GM18505 (cell line): ENCODE data around the gene SSR3.

Experiments used
- ATAC-seq: cut with Tn5 transposase; IDR thresholded peaks from one replicate; pipeline ENCODE4 v1.9.1; 2021; ENCODE audit not compliant: unreplicated experiment
- POLR2A ChIP-seq: IDR thresholded peaks from 4 replicates; pipeline ENCODE4 v1.6.1; 2011; ENCODE audit warnings: borderline replicate concordance; ENCODE audit not compliant: insufficient read depth, insufficient read length; ENCODE audit errors: extremely low read depth

The SSR3 gene

DNA sequence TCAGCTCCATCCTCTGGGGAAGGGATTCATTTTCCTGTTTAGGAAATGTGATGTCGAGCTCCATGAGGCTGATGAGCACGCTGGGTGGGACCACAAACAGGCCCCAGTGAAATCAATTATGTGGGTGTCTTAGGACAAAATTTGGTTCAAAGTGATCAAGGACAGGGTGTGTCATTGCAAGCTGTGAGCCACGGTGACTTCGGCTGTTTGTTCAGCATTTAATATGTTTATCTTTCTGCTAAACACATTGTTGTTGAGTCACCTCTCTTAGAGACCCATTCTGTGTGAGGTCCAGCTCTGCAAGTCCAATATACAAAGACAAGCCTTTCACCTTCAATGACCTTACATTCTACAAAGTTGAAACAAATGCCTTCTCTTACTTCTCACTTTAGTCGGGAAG is 41.3 kb downstream of the SSR3 start:
- no peak for ATAC-seq
- TF ChIP-seq POLR2A: no peak

DNA sequence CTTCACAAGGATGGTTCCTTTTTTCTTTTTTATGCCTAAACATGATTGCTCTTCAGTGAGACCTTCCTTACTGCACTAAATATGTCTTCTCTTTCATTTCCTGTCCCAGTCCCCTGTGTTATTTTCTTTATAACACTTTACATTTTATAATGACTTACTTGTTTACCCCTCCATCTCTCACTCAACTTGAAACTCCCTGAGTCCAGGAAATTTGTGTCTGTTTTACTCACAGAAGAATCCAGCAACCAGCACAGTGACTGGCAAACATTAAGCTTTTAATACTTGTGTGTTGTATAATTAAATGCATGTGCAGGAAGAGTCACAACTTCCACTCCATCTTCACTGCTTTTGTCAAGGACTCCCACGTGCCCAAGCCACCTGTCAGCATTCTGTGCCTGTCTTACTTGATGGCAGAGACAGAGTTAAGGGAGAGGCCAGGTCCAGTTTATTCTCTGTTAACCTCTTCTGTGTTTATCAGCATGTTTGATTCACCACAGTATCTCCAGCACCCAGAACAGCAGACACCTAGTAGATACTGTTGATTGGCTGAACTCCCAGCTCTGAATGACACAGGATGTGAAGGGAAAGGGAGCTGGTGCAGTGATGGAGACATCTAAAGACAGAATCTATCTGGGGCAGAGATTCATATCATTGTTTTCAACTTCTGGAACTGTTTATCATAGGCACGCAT is 42.8 kb downstream of the SSR3 start:
- ATAC-seq: no peak
- TF ChIP-seq POLR2A: no peak

DNA sequence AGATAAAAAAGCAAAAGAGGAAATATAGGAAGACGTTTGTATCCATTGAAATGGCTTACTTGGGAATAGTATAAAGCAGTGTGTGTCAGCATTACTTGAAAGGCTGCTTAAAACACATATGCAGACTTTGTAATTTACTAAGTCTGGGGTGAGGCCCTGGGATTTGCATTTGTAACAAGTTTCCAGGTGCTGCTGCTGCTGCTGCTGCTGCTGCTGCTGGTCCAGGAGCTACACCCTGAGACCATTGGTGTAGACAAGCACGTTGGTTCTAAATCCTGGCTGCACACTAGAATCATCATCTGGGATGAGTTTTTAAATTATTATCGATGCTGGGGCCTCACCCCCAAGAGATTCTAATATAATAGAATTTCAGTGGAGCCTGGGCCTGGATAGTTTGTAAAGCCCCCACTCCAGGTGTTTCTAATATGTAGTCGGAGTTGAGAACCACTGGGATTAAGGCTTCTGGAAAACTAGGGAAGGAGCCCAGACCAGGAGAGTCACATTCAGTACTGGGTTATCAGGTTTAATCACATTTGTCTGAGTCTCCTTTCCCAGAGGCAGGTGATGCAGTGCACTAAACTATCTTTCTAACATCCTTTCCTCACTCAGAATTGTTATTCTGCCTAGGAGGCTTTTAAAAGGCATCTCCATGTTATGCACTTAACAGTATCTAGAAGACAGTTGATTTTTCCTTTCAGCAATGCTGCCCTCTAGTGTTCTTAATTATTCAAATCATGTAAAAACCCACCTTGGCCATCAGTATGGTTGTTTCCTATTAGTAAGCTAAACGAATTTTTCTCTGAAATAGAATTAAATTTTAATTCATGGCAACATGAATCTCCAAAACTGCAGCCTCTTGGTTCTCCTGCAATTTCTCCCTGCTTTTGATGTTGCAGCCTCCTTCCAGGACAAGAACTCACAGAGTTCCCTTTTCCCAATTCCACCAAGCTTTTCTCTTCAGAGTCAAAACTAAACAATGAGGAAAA is 45.4 kb downstream of the SSR3 start:
- no peak for TF ChIP-seq POLR2A
- no peak for ATAC-seq

DNA sequence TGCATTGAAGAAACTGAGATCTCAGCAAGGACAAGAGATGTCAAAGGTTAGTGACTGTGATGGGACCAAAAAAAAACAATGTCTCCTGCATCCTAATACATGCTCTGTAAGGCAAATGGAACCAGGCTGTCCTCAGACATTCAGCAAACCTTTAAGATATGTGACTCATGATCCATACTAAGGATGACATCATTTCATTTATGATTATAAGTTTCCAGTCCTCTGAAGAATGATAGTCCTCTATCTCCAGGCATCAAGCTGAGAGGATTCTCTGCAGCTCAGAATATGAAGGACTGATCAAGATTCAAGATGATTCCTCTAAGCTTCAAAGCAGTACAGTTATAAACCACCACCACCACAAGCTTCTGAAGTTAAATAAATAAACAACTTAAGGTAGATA is 47.6 kb downstream of the SSR3 start:
- no peak for ATAC-seq
- TF ChIP-seq POLR2A: no peak

DNA sequence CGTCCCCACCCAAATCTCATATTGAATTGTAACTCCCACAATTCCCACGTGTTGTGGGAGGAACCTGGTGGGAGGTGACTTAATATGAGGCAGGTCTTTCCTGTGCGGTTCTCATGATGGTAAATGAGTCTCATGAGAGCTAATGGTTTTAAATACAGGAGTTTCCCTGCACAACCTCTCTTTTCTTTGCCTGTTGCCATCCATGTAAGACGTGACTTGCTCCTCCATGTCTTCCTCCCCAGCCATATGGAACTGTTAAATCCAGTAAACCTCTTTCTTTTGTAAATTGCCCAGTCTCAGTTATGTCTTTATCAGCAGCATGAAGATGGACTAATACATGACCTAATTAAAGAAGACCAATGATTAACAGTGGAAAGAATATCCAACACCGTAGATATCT is 56.6 kb downstream of the SSR3 start:
- ATAC-seq: no peak

DNA sequence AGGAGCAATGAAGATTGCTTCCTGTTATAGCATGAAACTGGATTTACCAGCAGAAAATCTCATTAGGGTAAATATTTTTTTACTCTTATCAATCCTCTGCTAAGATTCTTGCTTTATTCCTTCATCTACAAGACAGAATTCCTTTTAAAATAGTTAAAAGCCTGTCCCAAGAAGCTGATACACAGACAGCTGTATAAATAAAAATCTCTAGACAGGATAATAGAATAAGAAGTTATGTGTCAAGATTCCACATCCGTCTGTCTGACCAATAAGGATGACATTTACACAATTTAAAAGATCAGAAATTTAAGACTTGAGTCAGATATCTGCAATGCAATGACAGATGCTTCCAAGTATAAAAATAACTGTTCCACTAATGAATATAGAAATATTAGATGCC is 57.6 kb downstream of the SSR3 start:
- TF ChIP-seq POLR2A: no peak

More for the DNA sequence above, 56.6 kb downstream of the SSR3 start:
- no peak for TF ChIP-seq POLR2A

DNA sequence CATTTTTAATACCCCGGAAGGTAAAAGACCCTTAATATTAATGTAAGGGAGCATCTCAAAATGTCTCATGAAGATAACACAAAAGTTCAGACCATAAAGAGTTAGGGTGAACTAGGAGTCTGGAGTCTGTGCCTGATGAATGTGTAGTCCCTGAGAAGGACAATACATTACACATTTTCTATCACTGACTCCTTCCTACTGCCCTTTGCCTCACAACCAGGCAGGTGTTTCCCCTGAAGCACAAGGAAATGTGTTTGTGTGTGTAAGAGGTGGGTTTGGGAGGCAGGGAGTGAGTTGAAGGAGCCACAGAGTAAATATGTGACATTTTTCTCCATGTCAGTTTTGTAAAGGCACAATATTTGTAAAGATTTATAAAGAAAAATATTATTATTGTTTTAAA is 59.1 kb downstream of the SSR3 start:
- no peak for TF ChIP-seq POLR2A
- no peak for ATAC-seq

More for the DNA sequence above, 57.6 kb downstream of the SSR3 start:
- ATAC-seq: no peak

DNA sequence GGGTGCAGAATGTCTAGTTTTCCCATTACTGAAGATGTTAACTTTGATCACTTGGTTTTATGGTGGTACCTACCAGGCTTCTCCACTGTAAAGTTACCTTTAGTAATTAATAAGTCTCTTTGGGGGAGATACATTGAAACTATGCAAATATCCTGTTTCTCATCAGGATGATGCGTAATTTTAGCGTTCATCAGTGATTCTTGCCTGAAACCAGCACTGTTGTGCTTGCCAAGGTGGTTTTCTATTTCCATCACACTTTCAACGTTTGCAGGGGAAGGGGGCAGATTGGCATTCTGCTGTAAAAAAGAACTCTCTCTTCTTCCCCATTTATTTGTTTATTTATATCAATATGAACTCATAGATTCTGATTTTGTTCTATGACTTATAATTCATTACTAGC is 61.0 kb downstream of the SSR3 start:
- no peak for ATAC-seq
- TF ChIP-seq POLR2A: no peak

DNA sequence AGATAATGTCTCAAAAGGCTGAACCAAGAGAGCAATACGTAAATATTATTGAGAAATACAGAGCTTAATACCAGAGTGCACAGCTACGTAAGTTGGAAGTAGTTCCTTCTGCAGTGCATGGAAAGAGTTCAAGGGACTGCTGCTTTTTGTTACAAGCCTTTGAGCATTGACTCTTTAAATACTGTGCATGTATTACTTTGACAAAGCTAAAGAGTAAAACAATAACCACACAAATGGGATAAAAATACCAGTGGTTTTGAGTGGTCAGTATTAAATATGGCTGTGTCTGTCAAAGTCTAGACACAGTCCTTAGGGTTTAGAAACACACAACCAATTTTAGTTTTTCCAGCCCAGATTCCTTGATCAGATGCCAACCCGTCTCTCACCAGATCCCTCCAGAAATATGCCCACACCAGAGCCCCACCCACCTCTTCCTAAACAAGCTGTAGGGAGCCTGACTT is 62.1 kb downstream of the SSR3 start:
- ATAC-seq: no peak
- TF ChIP-seq POLR2A: no peak

DNA sequence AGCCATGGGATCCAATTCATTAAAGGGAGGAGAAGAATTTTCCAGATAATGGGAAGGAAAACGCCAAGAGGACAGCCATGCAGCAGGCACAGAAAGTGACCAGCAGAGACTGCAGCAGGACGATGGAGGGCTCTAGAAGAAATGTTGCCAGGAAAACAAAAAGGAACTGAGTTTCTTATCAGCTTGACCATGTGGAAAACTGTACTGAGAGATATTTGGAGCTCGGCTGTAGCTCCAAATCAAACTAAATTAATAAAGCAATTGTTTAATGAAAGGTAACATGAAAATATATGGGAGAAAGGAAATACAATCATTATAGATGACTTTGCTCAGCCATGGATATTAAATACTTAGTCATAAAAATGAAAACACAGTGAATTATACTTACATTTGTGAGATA is 63.7 kb downstream of the SSR3 start:
- ATAC-seq: no peak
- no peak for TF ChIP-seq POLR2A
